DMS 273 treated with DMSO at 0.1 percent for 48 hours (cell line): ENCODE measurements around the gene LNX1.

ENCODE experiments used
- DNase-seq: peaks from one replicate; lab custom pipeline; 2025; lab: John Stamatoyannopoulos, UW

Gene LNX1

GRCh38 chr4:53591372-53591892 is at the start of gene LNX1:
Gene LNX1 (minus strand): TSS chr4:53591486. CDS start chr4:53574002, 17,484 bp downstream.
- no peak for DNase-seq

GRCh38 chr4:53640576-53641453 is 49.5 kb upstream of the LNX1 start:
- DNase-seq = no peak

- no peak for DNase-seq
Measured at GRCh38 chr4:53638919-53639318, 47.6 kb upstream of the LNX1 start.

DNA sequence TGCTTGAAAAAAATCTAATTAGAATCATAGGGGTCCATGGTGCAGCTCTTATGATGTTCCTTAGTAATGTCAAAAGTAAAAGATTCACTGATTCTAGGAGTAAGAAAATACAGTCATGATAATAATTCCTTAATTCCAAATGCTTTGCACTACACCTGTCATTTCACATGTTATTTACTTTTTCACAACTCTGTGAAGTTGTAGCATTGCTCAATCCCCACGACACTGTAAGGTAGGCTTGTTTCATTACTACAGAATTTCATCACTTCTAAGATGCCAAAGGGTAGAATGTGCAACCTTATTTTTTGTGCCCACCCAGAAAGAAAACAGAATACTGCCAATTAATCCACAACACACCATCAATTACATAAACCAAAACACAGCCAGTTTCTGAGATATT is 46.1 kb upstream of the LNX1 start:
- no peak for DNase-seq

GRCh38 chr4:53635697-53636483 is 44.6 kb upstream of the LNX1 start:
- no peak for DNase-seq

DNA sequence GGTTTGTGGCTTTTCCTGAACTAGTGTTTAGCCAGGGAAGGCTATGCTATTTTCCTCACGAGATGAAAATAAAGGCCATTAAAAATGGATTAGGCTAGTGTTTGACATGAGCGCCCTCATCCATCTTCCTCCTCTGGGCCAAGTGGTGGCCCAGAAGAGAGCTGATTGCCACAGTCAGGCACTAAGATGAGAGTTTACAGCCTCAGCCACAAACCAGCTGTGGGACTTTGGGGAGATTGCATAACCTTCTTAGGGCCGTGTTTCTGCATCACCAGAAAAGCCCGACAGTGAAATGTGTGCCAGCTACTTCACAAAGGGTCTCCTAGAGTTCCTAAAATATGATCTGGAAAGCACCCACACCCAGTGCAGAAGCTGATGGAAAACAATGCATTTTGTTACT is 42.3 kb upstream of the LNX1 start:
- DNase-seq = no peak

GRCh38 chr4:53629296-53629695 is 38.0 kb upstream of the LNX1 start:
- no peak for DNase-seq

DNA sequence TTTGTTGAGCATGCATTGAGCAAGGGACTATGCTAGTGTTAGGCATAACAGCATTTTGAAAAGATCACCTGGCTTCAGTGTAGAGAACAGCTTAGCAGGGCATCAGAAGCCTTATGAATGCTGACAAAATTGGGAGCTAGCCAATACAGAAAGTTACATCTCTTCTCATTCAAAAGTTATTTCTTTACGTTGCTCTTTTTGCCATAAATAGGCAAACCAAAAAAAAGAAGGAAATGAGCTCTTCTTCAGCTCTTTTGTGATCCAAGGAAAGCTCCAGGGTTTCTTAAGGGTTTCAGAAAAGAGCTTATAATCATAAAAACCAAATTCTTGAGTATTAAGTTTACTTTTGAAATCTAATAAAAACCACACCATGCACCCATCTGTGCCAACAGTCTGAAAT is 35.2 kb upstream of the LNX1 start:
- no peak for DNase-seq

GRCh38 chr4:53625888-53626287 is 34.6 kb upstream of the LNX1 start:
- no peak for DNase-seq

DNA sequence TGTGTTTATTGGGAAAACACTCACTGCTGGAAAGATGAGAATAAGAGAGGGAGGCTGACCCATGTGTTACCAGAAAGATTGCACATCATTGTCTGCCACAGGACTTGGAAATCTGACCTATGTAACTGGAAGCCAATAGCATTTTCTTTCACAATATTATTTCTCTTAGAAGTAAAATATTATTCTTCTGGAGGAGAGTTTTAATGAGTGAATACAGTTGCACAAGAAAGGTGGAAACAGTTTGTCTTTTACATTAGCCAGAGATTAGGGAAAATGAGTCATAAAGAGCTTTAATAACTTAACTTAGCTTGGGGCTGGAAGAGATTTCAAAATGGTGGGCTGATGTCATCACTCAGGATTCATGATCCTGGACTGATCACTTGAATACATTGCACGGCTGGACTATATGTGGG is 31.5 kb upstream of the LNX1 start:
- no peak for DNase-seq

- no peak for DNase-seq
Measured at GRCh38 chr4:53620956-53621355, 29.7 kb upstream of the LNX1 start.

DNA sequence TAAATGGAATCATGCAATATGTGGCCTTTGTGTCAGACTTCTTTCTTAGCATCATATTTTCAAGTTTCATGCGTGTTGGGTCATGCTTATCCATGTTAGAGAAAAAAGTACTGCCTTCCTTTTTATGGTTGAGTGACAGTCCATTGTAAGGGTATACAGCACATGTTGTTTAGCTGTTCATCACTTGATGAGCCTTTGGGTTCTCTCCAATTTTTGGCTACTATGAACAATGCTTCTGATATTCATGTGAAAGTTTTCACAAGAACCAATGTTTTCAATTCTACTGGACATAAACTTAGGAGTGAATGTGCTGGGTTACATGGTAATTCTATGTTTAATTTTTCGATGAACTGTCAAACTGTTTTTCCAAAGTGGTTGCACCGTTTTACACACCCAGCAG is 28.1 kb upstream of the LNX1 start:
- DNase-seq = no peak

DNA sequence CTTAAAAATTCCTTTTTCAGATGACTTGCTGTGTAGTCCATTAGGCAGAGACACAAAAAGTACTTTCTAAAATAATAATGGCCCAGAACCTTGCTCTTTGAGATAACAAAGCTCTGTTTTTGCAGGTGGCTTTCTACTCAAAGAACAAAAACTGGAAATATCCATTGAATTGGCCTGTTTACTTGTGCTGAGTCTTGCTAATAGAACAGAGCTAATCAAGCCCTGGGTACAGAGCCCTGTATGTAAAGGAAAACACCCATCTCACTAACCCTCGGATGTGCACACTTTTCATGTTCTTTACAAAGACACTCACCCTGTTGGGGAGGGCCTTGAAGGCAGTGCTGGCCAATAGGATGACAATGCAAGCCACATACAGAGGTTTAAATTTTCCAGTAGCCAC is 27.0 kb upstream of the LNX1 start:
- DNase-seq = no peak

DNA sequence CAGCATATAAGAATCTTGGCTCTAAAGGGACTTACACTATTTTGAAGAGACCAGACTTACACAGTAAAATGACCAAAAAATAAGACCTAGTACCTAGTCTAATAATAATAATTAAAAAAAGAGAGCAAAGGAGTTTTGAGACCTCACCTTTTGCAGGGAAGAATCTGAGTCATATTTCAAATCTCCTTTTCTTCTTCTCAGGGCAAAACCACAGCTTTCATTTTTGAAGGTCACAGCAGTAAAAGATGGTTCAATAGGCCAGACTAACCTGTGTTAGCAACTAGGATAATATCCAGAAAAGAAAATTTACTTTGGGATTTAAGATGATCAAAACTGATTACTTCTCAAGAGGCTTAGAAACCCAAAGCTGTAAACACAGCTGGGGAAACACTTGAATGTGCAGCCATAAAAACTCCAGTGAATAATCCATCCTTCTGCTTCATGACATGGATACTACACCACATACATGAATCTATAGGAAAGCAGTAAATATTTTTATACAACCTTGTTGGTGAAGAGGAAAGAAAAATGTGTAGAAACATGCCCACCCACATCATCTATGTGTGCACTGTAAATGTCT is 25.9 kb upstream of the LNX1 start:
- DNase-seq = no peak

GRCh38 chr4:53616219-53616618 is 24.9 kb upstream of the LNX1 start:
- no peak for DNase-seq

DNA sequence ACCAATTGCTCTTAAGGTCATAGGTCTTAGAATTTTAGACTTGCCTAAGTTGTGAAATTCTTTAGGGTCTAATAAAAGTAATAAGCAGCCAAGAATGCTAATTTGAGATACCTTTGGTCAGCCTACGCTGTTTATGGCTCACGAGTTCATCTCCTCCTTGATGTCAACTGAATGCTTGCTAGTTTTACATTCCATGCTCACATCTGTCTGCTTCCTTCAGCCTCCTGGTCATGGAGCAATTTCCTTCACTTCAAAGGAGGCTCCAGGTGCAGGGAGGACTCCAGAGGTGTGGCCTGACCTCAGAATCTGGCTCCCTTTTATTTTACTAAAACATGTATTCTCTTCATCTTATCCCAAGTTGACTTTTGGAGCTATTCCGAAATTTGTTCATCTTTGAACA is 23.3 kb upstream of the LNX1 start:
- DNase-seq = no peak

DNA sequence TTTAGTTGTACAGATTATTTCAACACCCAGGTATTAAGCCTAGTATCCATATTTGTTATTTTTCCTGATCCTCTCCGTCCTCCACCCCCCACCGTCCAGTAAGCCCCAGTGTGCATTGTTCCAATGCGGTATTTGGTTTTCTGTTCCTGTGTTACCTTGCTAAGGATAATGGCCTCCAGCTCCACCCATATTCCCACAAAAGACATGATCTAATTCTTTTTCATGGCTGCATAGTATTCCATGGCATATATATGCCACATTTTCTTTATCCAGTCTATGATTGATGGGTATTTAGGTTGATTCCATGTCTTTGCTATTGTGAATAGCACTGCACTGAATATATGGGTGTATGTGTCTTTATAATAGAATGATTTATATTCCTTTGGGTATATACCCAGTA is 22.1 kb upstream of the LNX1 start:
- no peak for DNase-seq

DNA sequence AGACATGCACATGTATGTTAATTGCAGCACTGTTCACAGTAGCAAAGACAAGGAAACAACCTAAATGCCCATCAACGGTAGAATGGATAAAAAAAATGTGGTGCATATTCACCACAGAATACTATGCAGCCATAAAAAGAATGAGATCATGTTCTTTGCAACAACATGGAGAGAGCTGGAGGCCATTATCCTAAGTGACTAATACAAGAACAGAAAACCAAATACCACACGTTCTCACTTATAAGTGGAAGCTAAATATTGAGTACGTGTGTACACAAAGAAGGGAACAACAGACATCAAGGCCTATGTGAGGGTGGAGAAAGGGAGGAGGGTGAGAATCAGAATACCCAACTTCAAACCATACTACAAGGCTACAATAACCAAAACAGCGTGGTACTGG is 17.4 kb upstream of the LNX1 start:
- DNase-seq = no peak

DNA sequence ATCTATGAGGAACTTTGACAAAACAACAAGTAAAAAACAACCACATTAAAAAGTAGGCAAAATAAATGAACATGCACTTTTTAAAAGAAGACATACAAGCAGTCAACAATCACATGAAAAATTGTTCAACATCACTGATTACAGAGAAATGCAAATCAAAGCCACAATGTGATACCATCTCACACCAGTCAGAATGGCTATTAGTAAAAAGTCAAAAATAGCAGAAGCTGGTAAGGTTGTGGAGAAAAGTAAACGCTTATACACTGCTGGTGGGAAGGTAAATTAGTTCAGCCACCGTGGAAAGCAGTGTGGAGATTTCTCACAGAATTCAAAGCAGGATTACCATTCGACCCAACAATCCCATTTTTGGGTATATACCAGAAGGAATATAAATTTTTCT is 17.0 kb upstream of the LNX1 start:
- DNase-seq = no peak

- no peak for DNase-seq
Measured at GRCh38 chr4:53605783-53606182, 14.5 kb upstream of the LNX1 start.

DNA sequence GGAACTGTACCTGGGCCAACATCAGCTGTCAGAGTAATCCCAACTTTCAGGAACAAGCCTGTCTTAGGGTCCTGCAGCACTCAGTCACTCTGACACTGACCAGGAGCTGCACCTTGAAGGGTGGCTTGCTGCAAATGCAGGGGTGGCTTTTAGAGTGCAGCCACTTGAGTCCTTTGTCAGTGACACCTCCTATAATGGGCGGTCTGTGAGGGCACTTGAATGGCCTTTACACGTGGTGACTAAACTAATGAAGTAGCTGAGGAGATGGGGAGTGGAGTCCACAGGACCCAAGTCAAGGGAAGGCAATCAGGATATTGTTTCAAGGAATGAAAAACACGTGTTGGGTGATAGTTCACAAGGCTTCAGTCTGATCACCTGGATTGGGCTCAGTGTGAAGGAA is 11.1 kb upstream of the LNX1 start:
- DNase-seq = no peak

- peak; percentile 59 for DNase-seq
Measured at GRCh38 chr4:53601251-53601764, 10.0 kb upstream of the LNX1 start.

DNA sequence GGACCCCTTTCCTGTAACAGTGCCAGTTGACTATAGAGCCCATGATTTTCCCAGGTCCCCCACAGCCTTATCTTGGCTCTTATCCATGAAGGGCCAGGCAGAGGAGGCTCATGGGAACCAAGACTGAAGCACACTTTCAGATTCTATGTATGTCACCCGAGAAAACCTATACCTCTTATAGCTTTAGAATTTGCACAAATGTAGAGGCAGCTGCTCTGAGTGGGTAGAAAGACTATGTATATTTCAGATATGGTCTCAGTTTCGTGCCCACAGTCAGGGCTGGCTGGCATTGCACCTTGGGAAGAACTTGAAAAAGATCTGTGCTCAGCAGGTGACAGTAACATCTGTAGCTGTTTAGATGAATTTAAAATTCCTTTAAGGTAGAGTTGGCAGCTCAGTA is 8.3 kb upstream of the LNX1 start:
- no peak for DNase-seq
